NCI-H82 treated with DMSO at 0.1 percent for 48 hours (cell line): ENCODE data around the gene DDR1.
"Not testable (repeated sequence)": the region's sequence is repeated elsewhere in the genome, so short reads cannot be mapped to it uniquely, and the experiment has no call there.

Source experiments
- DNase-seq: peaks from one replicate; lab custom pipeline; 2025; ENCODE audit not compliant: unreplicated experiment; lab: John Stamatoyannopoulos, UW

Gene DDR1

DNA sequence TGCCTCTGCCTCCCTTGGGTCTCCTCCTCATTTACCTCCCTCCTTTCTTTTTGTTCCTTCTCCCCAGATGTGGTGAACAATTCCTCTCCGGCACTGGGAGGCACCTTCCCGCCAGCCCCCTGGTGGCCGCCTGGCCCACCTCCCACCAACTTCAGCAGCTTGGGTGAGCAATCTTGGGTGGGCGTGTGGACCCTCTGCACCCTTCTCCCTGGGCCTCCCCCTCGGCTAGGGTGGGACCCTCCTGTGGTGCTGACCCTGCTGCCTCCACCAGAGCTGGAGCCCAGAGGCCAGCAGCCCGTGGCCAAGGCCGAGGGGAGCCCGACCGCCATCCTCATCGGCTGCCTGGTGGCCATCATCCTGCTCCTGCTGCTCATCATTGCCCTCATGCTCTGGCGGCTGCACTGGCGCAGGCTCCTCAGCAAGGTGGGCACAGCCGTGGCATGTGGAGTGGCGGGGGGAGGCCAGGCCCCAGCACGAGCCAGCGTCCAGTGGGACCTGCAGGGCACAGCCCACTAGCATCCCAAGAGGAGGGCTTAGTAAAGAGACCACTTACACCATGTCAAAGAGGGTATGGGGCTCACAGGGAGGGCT is 8.8 kb downstream of the DDR1 start:
- DNase-seq = no peak

DNA sequence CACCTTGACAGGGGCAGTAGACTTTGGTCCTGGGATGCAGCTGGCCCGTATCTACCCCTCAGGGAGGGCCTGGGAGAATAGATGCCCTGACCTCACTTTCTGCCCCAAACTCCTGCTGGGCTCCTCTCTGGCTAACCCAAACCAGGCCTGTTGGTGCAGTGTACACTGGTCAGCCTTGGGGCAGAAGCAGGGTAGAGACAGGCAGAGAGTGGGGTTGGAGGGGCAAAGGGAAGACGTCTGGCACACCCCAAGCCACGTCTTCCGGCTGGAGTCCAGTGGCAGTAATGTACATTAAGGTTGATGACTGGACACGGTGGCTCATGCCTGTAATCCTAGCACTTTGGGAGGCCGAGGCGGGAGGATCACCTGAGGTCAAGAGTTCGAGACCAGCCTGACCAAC is 9.3 kb downstream of the DDR1 start:
- DNase-seq = no peak

- DNase-seq = no peak
Observed at GRCh38 chr6:30894381-30894780, 10.1 kb downstream of the DDR1 start.

DNA sequence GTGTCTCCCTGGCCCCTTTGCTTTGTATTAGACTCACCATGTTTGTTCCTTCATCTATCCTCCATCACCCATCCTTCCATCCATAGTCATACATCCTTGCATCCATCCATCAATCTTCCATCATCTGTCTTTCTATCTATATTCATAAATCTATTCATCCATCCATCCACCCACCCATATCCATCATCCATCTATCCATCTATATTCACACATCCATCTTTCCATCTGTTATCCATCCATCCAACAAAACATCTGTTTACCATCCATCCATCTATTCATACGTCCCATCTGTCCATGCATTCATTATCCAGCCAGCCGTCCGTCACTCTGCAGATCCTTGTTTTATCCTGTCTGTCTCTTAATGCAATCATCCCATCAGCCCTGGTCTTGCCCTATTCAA is 10.6 kb downstream of the DDR1 start:
- DNase-seq = no peak

DNA sequence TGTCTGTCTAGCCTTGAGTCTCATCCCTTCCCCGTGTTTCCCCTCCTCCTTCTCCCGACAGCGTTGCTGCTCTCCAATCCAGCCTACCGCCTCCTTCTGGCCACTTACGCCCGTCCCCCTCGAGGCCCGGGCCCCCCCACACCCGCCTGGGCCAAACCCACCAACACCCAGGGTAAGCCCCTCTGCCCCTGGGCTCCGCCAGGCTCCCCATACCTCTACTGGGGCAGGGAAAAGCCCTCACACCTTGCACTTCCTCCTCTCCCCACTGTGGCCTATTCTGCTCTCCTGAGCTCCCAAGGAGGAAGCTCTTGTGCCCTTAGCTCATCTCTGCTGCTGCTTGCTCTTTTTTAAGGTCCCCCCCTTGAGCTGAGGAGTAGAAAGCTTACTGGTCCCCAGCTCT is 11.0 kb downstream of the DDR1 start:
- DNase-seq = no peak

DNA sequence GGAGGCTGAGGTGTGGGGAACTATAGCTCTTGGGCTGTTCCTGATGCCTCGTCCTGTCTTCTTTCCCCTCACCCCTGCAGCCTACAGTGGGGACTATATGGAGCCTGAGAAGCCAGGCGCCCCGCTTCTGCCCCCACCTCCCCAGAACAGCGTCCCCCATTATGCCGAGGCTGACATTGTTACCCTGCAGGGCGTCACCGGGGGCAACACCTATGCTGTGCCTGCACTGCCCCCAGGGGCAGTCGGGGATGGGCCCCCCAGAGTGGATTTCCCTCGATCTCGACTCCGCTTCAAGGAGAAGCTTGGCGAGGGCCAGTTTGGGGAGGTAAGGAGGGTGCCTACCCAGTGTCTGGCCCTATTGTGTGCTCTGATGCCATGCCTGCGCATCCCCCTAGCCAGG is 12.2 kb downstream of the DDR1 start:
- no peak for DNase-seq

GRCh38 chr6:30897882-30898281 is 13.6 kb downstream of the DDR1 start:
- DNase-seq = no peak

GRCh38 chr6:30898750-30899360 is 14.5 kb downstream of the DDR1 start:
- DNase-seq = no peak

DNA sequence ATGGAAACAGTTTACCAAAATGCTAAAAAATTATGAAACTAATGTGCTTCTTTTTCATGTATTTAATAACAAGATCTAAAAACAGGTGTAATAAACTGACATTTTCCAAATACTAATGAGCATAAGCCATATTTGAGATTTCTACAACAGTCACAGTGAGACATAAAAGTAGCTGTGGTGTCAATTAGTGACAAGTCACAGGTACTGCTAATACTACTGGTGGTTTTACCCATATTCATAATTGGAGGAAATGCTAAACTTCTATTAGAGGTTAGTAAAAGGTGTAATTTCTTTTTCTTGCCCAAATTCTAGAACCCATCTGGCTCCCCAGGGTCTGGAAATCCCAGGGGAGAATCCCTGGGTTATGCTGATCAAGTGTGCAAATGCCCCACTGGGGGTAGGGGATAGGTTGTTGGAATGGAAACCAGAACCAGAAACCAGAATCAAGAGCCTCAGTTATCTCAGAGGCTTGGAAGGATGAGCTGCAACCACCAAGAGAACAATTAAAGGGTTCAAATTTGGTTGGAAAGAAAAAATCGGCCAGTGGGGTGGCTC is 16.6 kb downstream of the DDR1 start:
- no peak for DNase-seq

DNA sequence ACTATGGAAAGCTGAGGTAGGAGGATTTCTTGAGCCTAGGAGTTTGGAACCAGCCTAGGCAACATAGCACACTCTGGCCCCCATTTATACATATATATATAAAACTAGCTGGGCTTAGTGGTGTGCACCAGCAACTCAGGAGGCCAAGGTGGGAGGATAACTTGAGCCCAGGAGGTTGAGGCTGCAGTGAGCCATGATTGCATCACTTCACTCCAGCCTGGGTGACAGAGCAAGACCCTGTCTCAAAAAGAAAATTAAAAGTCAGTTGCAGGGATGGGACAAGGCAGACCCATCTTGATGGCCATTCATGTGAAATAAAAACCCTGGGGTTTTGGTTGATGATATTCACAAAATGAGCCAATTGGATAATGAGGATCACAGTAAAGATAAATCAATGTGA is 17.1 kb downstream of the DDR1 start:
- no peak for DNase-seq

- not testable (repeated sequence) for DNase-seq
Observed at GRCh38 chr6:30902196-30902595, 17.9 kb downstream of the DDR1 start.

DNA sequence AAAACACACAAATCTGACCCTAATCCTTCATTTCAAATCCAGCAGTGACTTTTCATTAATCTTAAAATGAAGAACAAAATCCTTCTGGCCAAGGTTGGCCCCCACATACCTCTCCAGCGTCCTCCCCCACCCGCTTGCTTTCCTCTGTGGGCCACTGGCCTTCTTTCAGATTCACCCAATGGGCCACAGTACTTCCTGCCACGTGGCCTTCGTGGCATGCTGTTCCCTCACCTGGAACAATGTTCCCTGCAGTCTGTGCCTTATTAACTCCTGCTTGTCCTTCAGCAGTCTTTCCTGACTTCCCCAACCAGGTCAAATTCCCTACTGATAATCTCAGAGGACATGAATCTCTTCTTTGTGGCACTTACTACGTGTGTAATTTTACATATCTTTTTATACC is 18.4 kb downstream of the DDR1 start:
- no peak for DNase-seq

- DNase-seq = no peak
Observed at GRCh38 chr6:30903236-30903635, 18.9 kb downstream of the DDR1 start.

GRCh38 chr6:30907290-30907757 is 23.0 kb downstream of the DDR1 start:
- DNase-seq = not testable (repeated sequence)

GRCh38 chr6:30907758-30908591 is 23.7 kb downstream of the DDR1 start, which contains the start of gene GTF2H4:
GTF2H4 (plus strand) TSS chr6:30908207.
- peak; percentile 98 for DNase-seq

DNA sequence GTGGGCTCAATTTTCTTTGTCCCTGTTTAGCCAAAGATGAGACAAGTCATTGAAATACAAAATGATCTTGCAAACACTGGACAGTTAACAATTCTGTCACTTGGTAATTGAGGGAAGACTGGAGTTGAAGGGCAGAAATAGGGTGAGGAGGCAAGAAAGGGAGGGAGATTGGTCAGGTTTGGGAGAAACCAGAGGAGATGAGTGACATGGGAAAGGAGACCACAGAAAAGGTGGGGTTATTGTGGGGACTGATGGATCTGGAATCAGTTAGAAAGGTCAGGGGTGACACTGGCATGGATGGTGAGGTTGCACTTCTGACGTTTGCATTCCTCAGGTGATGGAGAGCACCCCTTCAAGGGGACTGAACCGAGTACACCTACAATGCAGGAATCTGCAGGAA is 24.4 kb downstream of the DDR1 start:
- DNase-seq = no peak

DNA sequence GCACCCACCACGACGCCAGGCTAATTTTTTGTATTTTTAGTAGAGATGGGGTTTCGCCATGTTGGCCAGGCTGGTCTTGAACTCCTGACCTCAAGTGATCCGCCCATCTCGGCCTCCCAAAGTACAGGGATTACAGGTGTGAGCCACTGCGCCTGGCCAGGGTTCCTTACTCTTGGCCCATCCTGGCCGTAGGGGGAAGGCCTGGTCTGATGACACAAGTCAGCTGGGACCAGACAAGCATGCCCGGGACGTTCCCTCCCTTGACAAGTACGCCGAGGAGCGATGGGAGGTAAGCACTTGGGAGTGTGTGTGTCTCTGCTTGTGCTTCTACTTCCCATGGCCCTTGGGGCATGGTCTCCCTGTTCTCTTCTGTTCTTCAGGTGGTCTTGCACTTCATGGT is 26.2 kb downstream of the DDR1 start:
- DNase-seq = not testable (repeated sequence)

DNA sequence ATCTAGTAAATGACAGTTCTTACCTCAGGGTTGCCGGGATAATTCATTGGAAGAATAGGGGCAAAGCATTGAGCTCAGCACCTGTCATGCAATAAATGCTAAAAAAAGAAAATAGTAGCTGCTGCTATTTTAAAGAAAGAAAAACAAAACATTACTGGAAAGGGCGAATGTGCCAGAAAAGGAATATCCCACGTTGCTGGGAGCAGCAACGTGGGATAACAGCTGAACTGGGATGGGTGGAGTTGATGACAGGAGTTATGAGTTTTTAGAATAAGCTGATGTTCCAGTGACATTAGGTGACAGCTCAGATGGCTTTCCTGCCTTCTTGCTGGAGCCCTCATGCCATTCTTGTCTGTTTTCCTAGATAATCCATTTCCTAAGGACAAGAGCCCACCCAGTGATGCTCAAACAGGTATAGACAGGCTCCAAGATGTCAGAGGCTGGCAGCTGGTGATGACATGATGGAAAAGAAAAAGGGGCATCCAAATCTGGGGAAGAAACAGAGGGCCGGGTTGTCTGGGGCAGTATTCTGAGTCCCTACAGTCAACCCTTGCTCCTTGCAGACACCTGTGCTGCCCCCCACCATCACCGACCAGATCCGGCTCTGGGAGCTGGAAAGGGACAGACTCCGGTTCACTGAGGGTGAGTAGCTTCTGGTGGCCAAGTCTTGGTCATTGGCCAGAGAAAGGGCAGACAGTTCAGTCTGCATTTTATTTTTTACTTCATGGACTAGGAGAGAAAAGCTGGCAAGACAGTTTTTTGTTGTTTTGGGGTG is 28.6 kb downstream of the DDR1 start:
- DNase-seq = no peak

DNA sequence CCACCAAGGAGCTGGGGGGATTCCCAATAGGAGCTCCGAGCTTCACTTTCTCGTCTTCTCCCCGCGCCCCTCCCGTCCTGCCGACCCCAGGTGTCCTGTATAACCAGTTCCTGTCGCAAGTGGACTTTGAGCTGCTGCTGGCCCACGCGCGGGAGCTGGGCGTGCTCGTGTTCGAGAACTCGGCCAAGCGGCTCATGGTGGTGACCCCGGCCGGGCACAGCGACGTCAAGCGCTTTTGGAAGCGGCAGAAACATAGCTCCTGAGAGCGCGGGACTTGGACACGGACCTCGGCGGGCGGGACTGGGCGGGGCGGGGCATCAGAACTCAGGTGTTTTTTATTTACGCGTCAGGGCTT is 29.4 kb downstream of the DDR1 start:
- no peak for DNase-seq

GRCh38 chr6:30914076-30914853 is 29.9 kb downstream of the DDR1 start, which contains the start of gene VARS2:
VARS2 (plus strand) TSS chr6:30914238; CDS start chr6:30914837, 599 bp downstream.
- peak; percentile 78 for DNase-seq
